Panc1 (cell line): ENCODE data around the gene SIL1. TPM values are rescaled to one million over a fixed set of nuclear protein-coding genes. Genes with fewer than 3 reads are reported as not detected.

ENCODE experiments used
- ATAC-seq: fragments of 200-7000 bp; cut with Tn5 transposase; 2 replicates; pipeline ENCODE4 v1.9.1; 2020; ENCODE audit warnings: mild to moderate bottlenecking, moderate library complexity
- BruUV-seq: library from RNA; stranded (reverse); fragments of 400-500 nt; replicated peaks from 2 replicates; lab custom pipeline; 2021; lab: Mats Ljungman, UMichigan
- CTCF ChIA-PET: fragments of 300-600 bp; sonication (Branson Sonifier 250); formaldehyde crosslinking; loops from one replicate; lab custom pipeline; 2022; ENCODE audit warnings: antibody characterized with exemption; lab: Charles Lee
- POLR2A ChIA-PET: fragments of 300-600 bp; sonication (Branson Sonifier 250); formaldehyde crosslinking; loops from one replicate; lab custom pipeline; 2022; ENCODE audit warnings: antibody characterized with exemption; lab: Charles Lee
- DNase-seq: peaks from one replicate; pipeline ENCODE4 v3.0.0-alpha.2; 2010; ENCODE audit warnings: low read depth, low spot score
- H3K27ac ChIP-seq: 2 replicates; pipeline ENCODE4 v1.5.1; 2011; ENCODE audit warnings: mild to moderate bottlenecking, low read length, inconsistent platforms
- H3K27me3 ChIP-seq: fragments of 200-500 bp; sonication (Bioruptor generic); 2 replicates; pipeline ENCODE4 v1.6.0; 2014; ENCODE audit warnings: low read length, inconsistent platforms; ENCODE audit not compliant: control insufficient read depth, insufficient read depth
- H3K36me3 ChIP-seq: fragments of 200-500 bp; sonication (Bioruptor generic); 2 replicates; pipeline ENCODE4 v1.5.1; 2014; ENCODE audit warnings: inconsistent platforms, mild to moderate bottlenecking, low read length, moderate library complexity; ENCODE audit not compliant: control insufficient read depth, insufficient read depth
- H3K4me1 ChIP-seq: 2 replicates; pipeline ENCODE4 v1.5.1; 2011; ENCODE audit warnings: inconsistent platforms, mild to moderate bottlenecking, low read length, moderate library complexity; ENCODE audit not compliant: control insufficient read depth, insufficient read depth
- H3K4me3 ChIP-seq, 2 experiments: 2 replicates each; pipeline ENCODE4 v1.5.1; 2011 to 2012; ENCODE audit warnings: low read depth in 2 of 2, low read length in 2 of 2, mild to moderate bottlenecking in 2 of 2, inconsistent platforms in 1 of 2, moderate library complexity in 1 of 2
- H3K9me3 ChIP-seq: fragments of 200-500 bp; sonication (Bioruptor generic); 2 replicates; pipeline ENCODE4 v1.5.1; 2014; ENCODE audit warnings: low read depth, mild to moderate bottlenecking, inconsistent platforms, low read length, moderate library complexity; ENCODE audit not compliant: control insufficient read depth, insufficient read depth
- POLR2AphosphoS5 ChIP-seq: IDR thresholded peaks from 2 replicates; pipeline ENCODE4 v1.6.1; 2012; ENCODE audit warnings: mild to moderate bottlenecking, low read depth, low read length, moderate library complexity
- SIN3A ChIP-seq: IDR thresholded peaks from 2 replicates; pipeline ENCODE4 v1.6.1; 2012; ENCODE audit warnings: low read depth, mild to moderate bottlenecking, low read length, moderate library complexity, borderline replicate concordance; ENCODE audit not compliant: insufficient read depth
- TCF7L2 ChIP-seq: IDR thresholded peaks from 2 replicates; pipeline ENCODE4 v1.6.1; 2011; ENCODE audit warnings: mild to moderate bottlenecking, low read depth, low read length, inconsistent platforms
- in situ Hi-C: cut with HindIII; loops from 2 replicates; pipeline ENCODE4 v1.10.0; 2016; ENCODE audit warnings: low sequenced_read_pairs, low pct_unique_long_range_greater_than_20kb
- intact Hi-C: fragments of 100-400 bp; cut with micrococcal nuclease; formaldehyde crosslinking; loops from one replicate; pipeline ENCODE4 v1.10.0; 2022; ENCODE audit not compliant: unreplicated experiment
- total RNA-seq: library from RNA; stranded (reverse); gene quantifications from one replicate; pipeline ENCODE4 v1.2.1, GENCODE V29; 2021; ENCODE audit not compliant: unreplicated experiment
- TF ChIP-seq, protein P1 (sequence below), 2 experiments: IDR thresholded peaks; 2 replicates each; pipeline ENCODE4 v1.6.1; 2011 to 2012; ENCODE audit warnings: low read depth in 2 of 2, control low read depth in 1 of 2, low read length in 1 of 2, mild to moderate bottlenecking in 1 of 2, moderate library complexity in 1 of 2; ENCODE audit not compliant: insufficient read depth in 1 of 2
- TF ChIP-seq, protein P2 (sequence below): fragments of 450-650 bp; IDR thresholded peaks from 2 replicates; pipeline ENCODE4 v1.5.1; 2017; ENCODE audit warnings: mild to moderate bottlenecking

SIL1 gene
- total RNA-seq, 1 experiment from 2014 or later, result 35.4 TPM

GRCh38 chr5:138956801-138957200 lies 241.4 kb downstream of the SIL1 start:
- Histone ChIP-seq H3K36me3 (no peaks in the 10 kb centered on the region), H3K27ac (no peak overlapping the region), H3K4me3 (no peak overlapping the region), H3K4me1 (no peaks in the 10 kb centered on the region), H3K27me3 (no peaks in the 10 kb centered on the region), H3K9me3 (no peaks in the 10 kb centered on the region)
- ATAC-seq, result no peak
- DNase-seq, result no peak
- TF ChIP-seq, protein P1, sequence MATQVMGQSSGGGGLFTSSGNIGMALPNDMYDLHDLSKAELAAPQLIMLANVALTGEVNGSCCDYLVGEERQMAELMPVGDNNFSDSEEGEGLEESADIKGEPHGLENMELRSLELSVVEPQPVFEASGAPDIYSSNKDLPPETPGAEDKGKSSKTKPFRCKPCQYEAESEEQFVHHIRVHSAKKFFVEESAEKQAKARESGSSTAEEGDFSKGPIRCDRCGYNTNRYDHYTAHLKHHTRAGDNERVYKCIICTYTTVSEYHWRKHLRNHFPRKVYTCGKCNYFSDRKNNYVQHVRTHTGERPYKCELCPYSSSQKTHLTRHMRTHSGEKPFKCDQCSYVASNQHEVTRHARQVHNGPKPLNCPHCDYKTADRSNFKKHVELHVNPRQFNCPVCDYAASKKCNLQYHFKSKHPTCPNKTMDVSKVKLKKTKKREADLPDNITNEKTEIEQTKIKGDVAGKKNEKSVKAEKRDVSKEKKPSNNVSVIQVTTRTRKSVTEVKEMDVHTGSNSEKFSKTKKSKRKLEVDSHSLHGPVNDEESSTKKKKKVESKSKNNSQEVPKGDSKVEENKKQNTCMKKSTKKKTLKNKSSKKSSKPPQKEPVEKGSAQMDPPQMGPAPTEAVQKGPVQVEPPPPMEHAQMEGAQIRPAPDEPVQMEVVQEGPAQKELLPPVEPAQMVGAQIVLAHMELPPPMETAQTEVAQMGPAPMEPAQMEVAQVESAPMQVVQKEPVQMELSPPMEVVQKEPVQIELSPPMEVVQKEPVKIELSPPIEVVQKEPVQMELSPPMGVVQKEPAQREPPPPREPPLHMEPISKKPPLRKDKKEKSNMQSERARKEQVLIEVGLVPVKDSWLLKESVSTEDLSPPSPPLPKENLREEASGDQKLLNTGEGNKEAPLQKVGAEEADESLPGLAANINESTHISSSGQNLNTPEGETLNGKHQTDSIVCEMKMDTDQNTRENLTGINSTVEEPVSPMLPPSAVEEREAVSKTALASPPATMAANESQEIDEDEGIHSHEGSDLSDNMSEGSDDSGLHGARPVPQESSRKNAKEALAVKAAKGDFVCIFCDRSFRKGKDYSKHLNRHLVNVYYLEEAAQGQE (IDR thresholded peaks at IDR 0.05; ENCODE audit: insufficient read depth in 1 of 2, low read depth in 2 of 2, low read length in 1 of 2), result no peak
- TF ChIP-seq, protein P2, sequence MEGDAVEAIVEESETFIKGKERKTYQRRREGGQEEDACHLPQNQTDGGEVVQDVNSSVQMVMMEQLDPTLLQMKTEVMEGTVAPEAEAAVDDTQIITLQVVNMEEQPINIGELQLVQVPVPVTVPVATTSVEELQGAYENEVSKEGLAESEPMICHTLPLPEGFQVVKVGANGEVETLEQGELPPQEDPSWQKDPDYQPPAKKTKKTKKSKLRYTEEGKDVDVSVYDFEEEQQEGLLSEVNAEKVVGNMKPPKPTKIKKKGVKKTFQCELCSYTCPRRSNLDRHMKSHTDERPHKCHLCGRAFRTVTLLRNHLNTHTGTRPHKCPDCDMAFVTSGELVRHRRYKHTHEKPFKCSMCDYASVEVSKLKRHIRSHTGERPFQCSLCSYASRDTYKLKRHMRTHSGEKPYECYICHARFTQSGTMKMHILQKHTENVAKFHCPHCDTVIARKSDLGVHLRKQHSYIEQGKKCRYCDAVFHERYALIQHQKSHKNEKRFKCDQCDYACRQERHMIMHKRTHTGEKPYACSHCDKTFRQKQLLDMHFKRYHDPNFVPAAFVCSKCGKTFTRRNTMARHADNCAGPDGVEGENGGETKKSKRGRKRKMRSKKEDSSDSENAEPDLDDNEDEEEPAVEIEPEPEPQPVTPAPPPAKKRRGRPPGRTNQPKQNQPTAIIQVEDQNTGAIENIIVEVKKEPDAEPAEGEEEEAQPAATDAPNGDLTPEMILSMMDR, result no peak
- TF ChIP-seq POLR2AphosphoS5, result no peak
- TF ChIP-seq SIN3A, result no peak
- TF ChIP-seq TCF7L2, result no peak
- in situ Hi-C loops (no loop called here), intact Hi-C loops (no loop called here)
- CTCF ChIA-PET, result interaction anchor here (0.7 kb wide), 1 partner anchor 200 kb away, joined by 8 read pairs; no protein-coding TSS in a partner anchor
- POLR2A ChIA-PET, result interaction anchor here (0.7 kb wide), 1 partner anchor 83 kb away, joined by 6 read pairs; no protein-coding TSS in a partner anchor
- BruUV-seq, result no TSS peak

GRCh38 chr5:138955671-138956295 lies 242.4 kb downstream of the SIL1 start:
- TF ChIP-seq TCF7L2, result no peak
- TF ChIP-seq, protein P2, result no peak
- TF ChIP-seq, protein P1 (IDR thresholded peaks at IDR 0.05; ENCODE audit: insufficient read depth in 1 of 2, low read depth in 2 of 2, low read length in 1 of 2), result no peak
- no peak for TF ChIP-seq POLR2AphosphoS5
- no peak for TF ChIP-seq SIN3A
- Histone ChIP-seq H3K27me3 (no peaks in the 10 kb centered on the region), H3K9me3 (no peaks in the 10 kb centered on the region), H3K4me1 (no peaks in the 10 kb centered on the region), H3K36me3 (no peaks in the 10 kb centered on the region), H3K4me3 (no peak overlapping the region), H3K27ac (no peak overlapping the region)
- in situ Hi-C loops, result no loop called here
- DNase-seq (no peak), ATAC-seq (no peak)
- POLR2A ChIA-PET, result no interaction called here
- intact Hi-C loops, result no loop called here
- CTCF ChIA-PET, result interaction anchor here (0.7 kb wide), 1 partner anchor 199 kb away, joined by 8 read pairs; no protein-coding TSS in a partner anchor
- no TSS peak for BruUV-seq
